K562 (cell line): Measurements from ENCODE around the gene ARSD. TPM values are rescaled to one million over a fixed set of nuclear protein-coding genes. Genes with fewer than 3 reads are reported as not detected.
A peak's percentile ranks its signal among the peaks of the same experiment; 100 is the strongest.

Experiments
- CBFA2T3 ChIP-seq: fragments of 450-650 bp; IDR thresholded peaks from 2 replicates; pipeline ENCODE4 v1.6.1; 2017
- GABPB2 ChIP-seq: fragments of 250-450 bp; sonication (Bioruptor Pico); conservative IDR thresholded peaks from 2 replicates; pipeline ENCODE4 v1.5.1; 2021; ENCODE audit warnings: mild to moderate bottlenecking
- GATAD2B ChIP-seq: fragments of 450-650 bp; IDR thresholded peaks from 2 replicates; pipeline ENCODE4 v1.6.1; 2017; ENCODE audit warnings: mild to moderate bottlenecking, borderline replicate concordance
- HDAC2 ChIP-seq: fragments of 450-650 bp; IDR thresholded peaks from 2 replicates; pipeline ENCODE4 v1.6.1; 2016; ENCODE audit warnings: mild to moderate bottlenecking
- KLF10 ChIP-seq: fragments of 250-450 bp; sonication (Bioruptor Pico); IDR thresholded peaks from 2 replicates; pipeline ENCODE4 v1.6.1; 2021; ENCODE audit warnings: matching md5 sums
- MEIS2 ChIP-seq: fragments of 450-650 bp; IDR thresholded peaks from 2 replicates; pipeline ENCODE4 v1.6.1; 2014; ENCODE audit warnings: mild to moderate bottlenecking; ENCODE audit not compliant: partially characterized antibody
- POU5F1 ChIP-seq: fragments of 150-350 bp; IDR thresholded peaks from 2 replicates; pipeline ENCODE4 v1.6.1; 2014; ENCODE audit warnings: borderline replicate concordance, low read length, low read depth, mild to moderate bottlenecking; ENCODE audit not compliant: partially characterized antibody
- REST ChIP-seq, 2 experiments: fragments of 450-650 bp; formaldehyde crosslinking in 1 of 2; IDR thresholded peaks; 2 replicates each; pipeline versions ENCODE4 v1.4.0 to v1.6.1; 2014 to 2020; ENCODE audit warnings: mild to moderate bottlenecking in 2 of 2, borderline replicate concordance in 1 of 2, low read depth in 1 of 2
- RFX1 ChIP-seq: fragments of 450-650 bp; IDR thresholded peaks from 2 replicates; pipeline ENCODE4 v1.6.1; 2016; ENCODE audit warnings: mild to moderate bottlenecking, moderate library complexity
- ZNF583 ChIP-seq: fragments of 250-450 bp; sonication (Bioruptor Pico); IDR thresholded peaks from 2 replicates; pipeline ENCODE4 v1.4.0; 2020
- polyA plus RNA-seq, 8 experiments: library from polyadenylated mRNA; depleted of rRNA in 4 of 8; stranded (reverse) in 5 of 8; unstranded in 3 of 8; fragments of >200 nt; fragmentation: Nextera tagmentation in 2 of 8; fragmentation: Illumina TruSeq in 1 of 8; extraction: Ambion mirVana in 2 of 8; extraction: Trizol in 1 of 8; gene quantifications; 2 replicates each; pipeline versions ENCODE4 v1.2.1 to v1.2.3, GENCODE V29; 2011 to 2014; ENCODE audit warnings: inconsistent platforms in 1 of 8, missing spikeins in 1 of 8
- total RNA-seq, 7 experiments: library from RNA; depleted of rRNA in 6 of 7; stranded (reverse); fragments of >200 nt in 6 of 7; fragmentation: Illumina TruSeq in 2 of 7; extraction: Trizol in 2 of 7; gene quantifications; 2 replicates each; pipeline versions ENCODE4 v1.2.1 to v1.2.3, GENCODE V29; 2011 to 2021; ENCODE audit warnings: low replicate concordance in 1 of 7
- TF ChIP-seq, protein P1 (sequence below): fragments of 450-650 bp; IDR thresholded peaks from 2 replicates; pipeline ENCODE4 v1.6.1; 2016; ENCODE audit warnings: mild to moderate bottlenecking

ARSD gene
- total and polyA plus RNA-seq, 9 of the 15 experiments (the other 6 are each of a cell fraction or from before 2014, with no cell fraction given) = 0.05 to 0.23 (median 0.09) TPM; not detected in 1

DNA sequence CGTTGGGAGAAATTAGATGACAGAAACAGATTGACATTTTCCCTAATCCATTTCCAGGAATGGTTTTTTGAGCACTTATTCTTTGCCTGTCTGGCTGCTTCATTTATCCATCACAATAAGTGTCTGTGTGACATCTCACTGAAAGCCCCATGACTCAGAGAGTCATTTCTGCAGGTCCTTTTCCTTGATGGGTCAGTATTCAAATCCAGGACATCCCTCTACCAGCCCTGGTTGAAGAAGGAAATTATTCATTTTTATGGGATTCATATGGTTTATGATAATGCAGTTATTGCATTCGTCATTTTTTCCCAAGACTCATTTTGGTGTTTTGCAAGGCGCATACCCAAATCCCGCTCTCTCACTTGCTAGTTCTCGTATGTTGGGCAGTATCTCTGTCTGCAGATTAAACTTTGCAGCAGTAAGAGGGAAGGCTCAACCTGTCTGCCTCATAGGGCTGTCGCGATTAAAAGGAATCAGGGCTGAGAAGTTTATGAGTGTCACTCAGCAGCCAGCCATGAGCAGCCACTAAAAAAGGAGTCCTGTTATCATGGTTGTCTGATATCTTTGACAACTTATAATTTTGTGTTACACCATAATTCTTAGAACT, 56.4 kb downstream of the ARSD start (continued):
- TF ChIP-seq REST (IDR thresholded peaks at IDR 0.05; ENCODE audit: borderline replicate concordance) (no peak), REST (CRISPR knock-in tag; IDR thresholded peaks at IDR 0.05; ENCODE audit: low read depth) (no peak), RFX1 (no peak), ZNF583 (CRISPR knock-in tag) (no peak), GABPB2 (no peak), MEIS2 (peak; percentile 38), KLF10 (CRISPR knock-in tag) (no peak), GATAD2B (no peak), CBFA2T3 (peak; percentile 36), POU5F1 (no peak), HDAC2 (no peak)
- TF ChIP-seq, protein P1, sequence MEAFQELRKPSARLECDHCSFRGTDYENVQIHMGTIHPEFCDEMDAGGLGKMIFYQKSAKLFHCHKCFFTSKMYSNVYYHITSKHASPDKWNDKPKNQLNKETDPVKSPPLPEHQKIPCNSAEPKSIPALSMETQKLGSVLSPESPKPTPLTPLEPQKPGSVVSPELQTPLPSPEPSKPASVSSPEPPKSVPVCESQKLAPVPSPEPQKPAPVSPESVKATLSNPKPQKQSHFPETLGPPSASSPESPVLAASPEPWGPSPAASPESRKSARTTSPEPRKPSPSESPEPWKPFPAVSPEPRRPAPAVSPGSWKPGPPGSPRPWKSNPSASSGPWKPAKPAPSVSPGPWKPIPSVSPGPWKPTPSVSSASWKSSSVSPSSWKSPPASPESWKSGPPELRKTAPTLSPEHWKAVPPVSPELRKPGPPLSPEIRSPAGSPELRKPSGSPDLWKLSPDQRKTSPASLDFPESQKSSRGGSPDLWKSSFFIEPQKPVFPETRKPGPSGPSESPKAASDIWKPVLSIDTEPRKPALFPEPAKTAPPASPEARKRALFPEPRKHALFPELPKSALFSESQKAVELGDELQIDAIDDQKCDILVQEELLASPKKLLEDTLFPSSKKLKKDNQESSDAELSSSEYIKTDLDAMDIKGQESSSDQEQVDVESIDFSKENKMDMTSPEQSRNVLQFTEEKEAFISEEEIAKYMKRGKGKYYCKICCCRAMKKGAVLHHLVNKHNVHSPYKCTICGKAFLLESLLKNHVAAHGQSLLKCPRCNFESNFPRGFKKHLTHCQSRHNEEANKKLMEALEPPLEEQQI = no peak
- TF ChIP-seq, all 486 proteins: peak for 6
